ENCODE data around the gene RALGAPA2.

DNA sequence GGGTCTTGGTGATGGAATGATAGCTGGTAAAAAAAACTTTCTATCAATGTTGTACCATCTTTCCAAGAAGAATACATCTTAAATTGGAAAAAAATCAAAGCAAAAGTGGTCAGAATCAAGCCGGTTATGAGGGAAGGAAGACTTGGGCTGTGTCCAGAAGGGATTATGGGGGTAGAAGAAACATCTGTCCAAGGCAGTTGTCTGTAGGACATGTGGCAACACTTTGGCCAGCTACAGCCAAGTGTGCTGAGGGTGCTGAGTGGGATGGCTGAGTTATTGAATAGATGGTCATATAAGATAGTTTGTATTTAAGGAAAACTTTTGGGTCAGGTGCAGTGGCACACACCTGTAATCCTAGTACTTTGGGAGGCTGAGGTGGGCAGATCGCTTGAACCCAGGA, 306.1 kb downstream of the RALGAPA2 start:
- TF ChIP-seq, protein P1, sequence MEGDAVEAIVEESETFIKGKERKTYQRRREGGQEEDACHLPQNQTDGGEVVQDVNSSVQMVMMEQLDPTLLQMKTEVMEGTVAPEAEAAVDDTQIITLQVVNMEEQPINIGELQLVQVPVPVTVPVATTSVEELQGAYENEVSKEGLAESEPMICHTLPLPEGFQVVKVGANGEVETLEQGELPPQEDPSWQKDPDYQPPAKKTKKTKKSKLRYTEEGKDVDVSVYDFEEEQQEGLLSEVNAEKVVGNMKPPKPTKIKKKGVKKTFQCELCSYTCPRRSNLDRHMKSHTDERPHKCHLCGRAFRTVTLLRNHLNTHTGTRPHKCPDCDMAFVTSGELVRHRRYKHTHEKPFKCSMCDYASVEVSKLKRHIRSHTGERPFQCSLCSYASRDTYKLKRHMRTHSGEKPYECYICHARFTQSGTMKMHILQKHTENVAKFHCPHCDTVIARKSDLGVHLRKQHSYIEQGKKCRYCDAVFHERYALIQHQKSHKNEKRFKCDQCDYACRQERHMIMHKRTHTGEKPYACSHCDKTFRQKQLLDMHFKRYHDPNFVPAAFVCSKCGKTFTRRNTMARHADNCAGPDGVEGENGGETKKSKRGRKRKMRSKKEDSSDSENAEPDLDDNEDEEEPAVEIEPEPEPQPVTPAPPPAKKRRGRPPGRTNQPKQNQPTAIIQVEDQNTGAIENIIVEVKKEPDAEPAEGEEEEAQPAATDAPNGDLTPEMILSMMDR (IDR thresholded peaks at IDR 0.05) = no peak
- no peak for TF ChIP-seq POLR2A (IDR thresholded peaks at IDR 0.05)

All from testis (tissue), 2 donors.